Bone marrow (tissue), 2 donors: Measurements from ENCODE around the gene POLRMT.
"Not testable (repeated sequence)": the region's sequence is repeated elsewhere in the genome, so short reads cannot be mapped to it uniquely, and the experiment has no call there.

Source experiments
- DNase-seq, 2 donors: peaks; one replicate each; lab custom pipeline; 2025; lab: John Stamatoyannopoulos, UW

The POLRMT gene

GRCh38 chr19:628168-628567, 5.2 kb downstream of the POLRMT start:
- no peak for DNase-seq

- DNase-seq = not testable (repeated sequence)
Observed at GRCh38 chr19:626566-626965, 6.8 kb downstream of the POLRMT start.

GRCh38 chr19:625257-625656, 8.1 kb downstream of the POLRMT start:
- no peak for DNase-seq

GRCh38 chr19:624433-625109, 8.8 kb downstream of the POLRMT start:
- DNase-seq = no peak

GRCh38 chr19:623974-624373, 9.4 kb downstream of the POLRMT start:
- DNase-seq = no peak

- no peak for DNase-seq
Observed at GRCh38 chr19:623175-623916, 10.0 kb downstream of the POLRMT start.

- no peak for DNase-seq
Observed at GRCh38 chr19:622666-623065, 10.7 kb downstream of the POLRMT start.

- no peak for DNase-seq
Observed at GRCh38 chr19:621819-622218, 11.5 kb downstream of the POLRMT start.

- not testable (repeated sequence) for DNase-seq
Observed at GRCh38 chr19:621191-621590, 12.1 kb downstream of the POLRMT start.

GRCh38 chr19:620166-620862, 13.0 kb downstream of the POLRMT start:
- DNase-seq = no peak

- no peak for DNase-seq
Observed at GRCh38 chr19:619286-620002, 13.9 kb downstream of the POLRMT start.

GRCh38 chr19:618674-619285, 14.6 kb downstream of the POLRMT start:
- no peak for DNase-seq

- DNase-seq = no peak
Observed at GRCh38 chr19:618247-618619, 15.1 kb downstream of the POLRMT start.

- DNase-seq = no peak
Observed at GRCh38 chr19:617551-618246, 15.6 kb downstream of the POLRMT start.

- DNase-seq = no peak
Observed at GRCh38 chr19:616747-617526, 16.4 kb downstream of the POLRMT start.

GRCh38 chr19:616062-616700, 17.2 kb downstream of the POLRMT start:
- DNase-seq = no peak

- no peak for DNase-seq
Observed at GRCh38 chr19:615619-616018, 17.7 kb downstream of the POLRMT start.

GRCh38 chr19:613732-614567, 19.4 kb downstream of the POLRMT start:
- no peak for DNase-seq

GRCh38 chr19:612941-613340, 20.4 kb downstream of the POLRMT start:
- DNase-seq = no peak
